Loucy (cell line): ENCODE measurements around the gene WASF2.

ENCODE experiments used
- H2AFZ ChIP-seq: fragments of 200-600 bp; sonication (generic); 2 replicates; pipeline ENCODE4 v1.6.0; 2016; ENCODE audit warnings: antibody characterized with exemption, mild to moderate bottlenecking, low read length, moderate library complexity
- H3F3A ChIP-seq: fragments of 200-600 bp; 2 replicates; pipeline ENCODE4 v1.6.0; 2016; ENCODE audit warnings: antibody characterized with exemption, low read depth, mild to moderate bottlenecking
- H3K27me3 ChIP-seq: fragments of 200-600 bp; sonication (generic); 2 replicates; pipeline ENCODE4 v1.6.1; 2014; ENCODE audit warnings: low read length, mild to moderate bottlenecking; ENCODE audit not compliant: insufficient read depth, poor library complexity, severe bottlenecking
- H3K36me3 ChIP-seq: fragments of 200-600 bp; sonication (generic); 2 replicates; pipeline ENCODE4 v1.6.1; 2016; ENCODE audit warnings: low read length; ENCODE audit not compliant: insufficient read depth
- H3K4me1 ChIP-seq: fragments of 200-600 bp; sonication (generic); 2 replicates; pipeline ENCODE4 v1.5.1; 2014; ENCODE audit warnings: low read length, mild to moderate bottlenecking; ENCODE audit not compliant: insufficient read depth, poor library complexity, severe bottlenecking
- H3K4me2 ChIP-seq: fragments of 200-600 bp; sonication (generic); 2 replicates; pipeline ENCODE4 v1.6.0; 2014; ENCODE audit warnings: antibody characterized with exemption, low read length, low read depth, mild to moderate bottlenecking; ENCODE audit not compliant: poor library complexity, severe bottlenecking
- H3K4me3 ChIP-seq: fragments of 200-600 bp; sonication (generic); 2 replicates; pipeline ENCODE4 v1.5.1; 2014; ENCODE audit warnings: low read length, mild to moderate bottlenecking, mixed read lengths; ENCODE audit not compliant: poor library complexity, severe bottlenecking
- H3K79me2 ChIP-seq: fragments of 200-600 bp; sonication (generic); 2 replicates; pipeline ENCODE4 v1.6.1; 2014; ENCODE audit warnings: low read length; ENCODE audit not compliant: insufficient read depth
- H3K9ac ChIP-seq: fragments of 200-600 bp; sonication (generic); 2 replicates; pipeline ENCODE4 v1.6.0; 2014; ENCODE audit warnings: mild to moderate bottlenecking, low read depth, low read length, moderate library complexity; ENCODE audit not compliant: poor library complexity, severe bottlenecking
- H3K9me2 ChIP-seq: fragments of 200-600 bp; sonication (generic); replicated peaks from 2 replicates; pipeline ENCODE4 v1.6.1; 2016; ENCODE audit warnings: low read depth, low read length, mixed read lengths
- H3K9me3 ChIP-seq: fragments of 200-600 bp; sonication (generic); 2 replicates; pipeline ENCODE4 v1.6.1; 2014; ENCODE audit warnings: mild to moderate bottlenecking, antibody characterized with exemption, low read length, low read depth; ENCODE audit not compliant: insufficient read depth
- H4K20me1 ChIP-seq: fragments of 200-600 bp; sonication (generic); 2 replicates; pipeline ENCODE4 v1.6.0; 2014; ENCODE audit warnings: antibody characterized with exemption, low read length, mild to moderate bottlenecking; ENCODE audit not compliant: insufficient read depth, poor library complexity, severe bottlenecking
- EZH2phosphoT487 ChIP-seq: fragments of 200-600 bp; IDR thresholded peaks from 2 replicates; pipeline ENCODE4 v1.6.1; 2018; ENCODE audit warnings: antibody characterized with exemption, mild to moderate bottlenecking, moderate library complexity, borderline replicate concordance
- TF ChIP-seq, protein P1 (sequence below): fragments of 200-600 bp; sonication (generic); conservative IDR thresholded peaks from 2 replicates; pipeline ENCODE4 v1.5.1; 2014; ENCODE audit warnings: mild to moderate bottlenecking, antibody characterized with exemption, low read length

Gene WASF2

DNA sequence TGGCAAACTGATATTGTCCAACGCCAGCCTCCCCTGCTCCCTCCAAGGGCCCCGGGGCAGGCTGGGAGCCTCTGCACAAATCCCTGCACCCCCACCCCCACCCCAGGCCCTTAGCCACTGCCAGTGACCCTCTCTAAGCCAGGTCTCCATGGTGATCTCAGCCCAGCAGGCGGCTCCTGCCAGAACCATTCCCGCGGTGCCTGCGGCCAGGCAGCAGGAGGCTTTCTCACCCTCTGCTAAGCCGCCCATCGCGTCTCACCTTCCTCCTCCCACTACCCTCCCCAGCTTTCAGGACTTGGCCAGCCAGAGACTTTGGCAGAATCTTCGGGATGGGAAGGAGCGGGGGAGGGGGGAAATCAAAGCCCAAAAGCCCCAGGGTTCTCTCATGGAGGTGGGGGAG, 46.8 kb upstream of the WASF2 start:
- no peak overlapping the region for H3K4me3 ChIP-seq
- no peaks in the 10 kb centered on the region for H3K9me3 ChIP-seq
- no peaks in the 10 kb centered on the region for H3K9me2 ChIP-seq
- H3F3A ChIP-seq = no peaks in the 10 kb centered on the region
- H3K27me3 ChIP-seq = no peaks in the 10 kb centered on the region
- TF ChIP-seq, protein P1, sequence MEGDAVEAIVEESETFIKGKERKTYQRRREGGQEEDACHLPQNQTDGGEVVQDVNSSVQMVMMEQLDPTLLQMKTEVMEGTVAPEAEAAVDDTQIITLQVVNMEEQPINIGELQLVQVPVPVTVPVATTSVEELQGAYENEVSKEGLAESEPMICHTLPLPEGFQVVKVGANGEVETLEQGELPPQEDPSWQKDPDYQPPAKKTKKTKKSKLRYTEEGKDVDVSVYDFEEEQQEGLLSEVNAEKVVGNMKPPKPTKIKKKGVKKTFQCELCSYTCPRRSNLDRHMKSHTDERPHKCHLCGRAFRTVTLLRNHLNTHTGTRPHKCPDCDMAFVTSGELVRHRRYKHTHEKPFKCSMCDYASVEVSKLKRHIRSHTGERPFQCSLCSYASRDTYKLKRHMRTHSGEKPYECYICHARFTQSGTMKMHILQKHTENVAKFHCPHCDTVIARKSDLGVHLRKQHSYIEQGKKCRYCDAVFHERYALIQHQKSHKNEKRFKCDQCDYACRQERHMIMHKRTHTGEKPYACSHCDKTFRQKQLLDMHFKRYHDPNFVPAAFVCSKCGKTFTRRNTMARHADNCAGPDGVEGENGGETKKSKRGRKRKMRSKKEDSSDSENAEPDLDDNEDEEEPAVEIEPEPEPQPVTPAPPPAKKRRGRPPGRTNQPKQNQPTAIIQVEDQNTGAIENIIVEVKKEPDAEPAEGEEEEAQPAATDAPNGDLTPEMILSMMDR = no peak
- TF ChIP-seq EZH2phosphoT487 = no peak
- H3K4me1 ChIP-seq = peaks cover 16% of the 10 kb centered on the region
- H3K9ac ChIP-seq = no peak overlapping the region
- H2AFZ ChIP-seq = no peak overlapping the region
- H3K4me2 ChIP-seq = no peak overlapping the region
- peaks cover 6% of the 10 kb centered on the region; the same call in 1 of the 2 replicates for H3K79me2 ChIP-seq
- H3K36me3 ChIP-seq = peaks cover 40% of the 10 kb centered on the region; the same call in 1 of the 2 replicates
- H4K20me1 ChIP-seq = no peaks in the 10 kb centered on the region

DNA sequence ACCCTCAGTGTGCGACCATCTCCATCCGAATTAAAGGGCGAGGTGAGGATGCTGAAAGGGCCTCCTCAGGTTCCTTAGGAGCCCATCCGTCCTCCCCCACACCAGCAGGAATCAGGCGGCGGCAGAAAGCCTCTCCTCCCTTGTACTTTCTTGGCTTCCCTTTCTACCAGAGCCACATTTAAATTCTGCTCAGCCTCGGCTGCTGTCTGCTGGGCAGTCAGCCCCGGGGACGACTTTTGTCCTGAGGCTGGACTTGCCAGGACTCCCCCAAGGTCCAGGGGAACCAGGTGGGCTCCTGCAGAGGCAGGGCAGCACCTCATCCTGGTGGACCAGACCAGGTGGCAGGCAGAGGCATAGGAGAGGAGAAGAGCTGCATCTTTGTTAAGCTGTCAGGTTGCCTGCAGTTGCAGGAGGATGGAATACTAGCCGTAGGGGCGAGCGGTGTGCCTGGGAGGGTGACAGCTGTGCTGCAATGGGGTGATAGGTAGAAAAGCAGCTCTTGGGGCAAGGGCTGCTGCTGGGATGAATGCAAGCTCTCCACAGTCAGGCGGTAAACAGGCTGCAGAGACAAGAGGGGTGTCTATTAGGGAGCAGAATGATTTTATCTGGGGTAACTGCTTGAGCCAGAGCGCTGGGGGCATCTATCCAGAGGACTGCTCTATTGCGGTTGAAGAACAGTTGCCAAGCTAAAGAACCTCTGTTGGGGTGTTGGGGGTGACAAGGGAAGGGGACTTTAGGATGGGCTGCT, 46.2 kb upstream of the WASF2 start:
- Histone ChIP-seq H3K27me3 (no peaks in the 10 kb centered on the region), H3F3A (no peaks in the 10 kb centered on the region), H2AFZ (no peak overlapping the region), H3K4me1 (peaks cover 21% of the 10 kb centered on the region), H3K36me3 (peaks cover 40% of the 10 kb centered on the region; the same call in 1 of the 2 replicates), H3K9me3 (no peaks in the 10 kb centered on the region), H3K4me3 (no peak overlapping the region), H3K9ac (no peak overlapping the region), H3K4me2 (no peak overlapping the region), H4K20me1 (no peaks in the 10 kb centered on the region), H3K9me2 (no peaks in the 10 kb centered on the region), H3K79me2 (peaks cover 6% of the 10 kb centered on the region; the same call in 1 of the 2 replicates)
- TF ChIP-seq EZH2phosphoT487 = no peak
- TF ChIP-seq, protein P1 = no peak

- H2AFZ ChIP-seq = no peak overlapping the region
- TF ChIP-seq EZH2phosphoT487 = no peak
- H3K9me2 ChIP-seq = no peaks in the 10 kb centered on the region
- H3K36me3 ChIP-seq = peaks cover 40% of the 10 kb centered on the region; the same call in 1 of the 2 replicates
- no peak overlapping the region for H3K4me3 ChIP-seq
- H3K4me1 ChIP-seq = peaks cover 21% of the 10 kb centered on the region
- no peaks in the 10 kb centered on the region for H3F3A ChIP-seq
- no peaks in the 10 kb centered on the region for H3K9me3 ChIP-seq
- no peaks in the 10 kb centered on the region for H4K20me1 ChIP-seq
- no peaks in the 10 kb centered on the region for H3K27me3 ChIP-seq
- H3K9ac ChIP-seq = no peak overlapping the region
- H3K79me2 ChIP-seq = peaks cover 6% of the 10 kb centered on the region; the same call in 1 of the 2 replicates
- H3K4me2 ChIP-seq = no peak overlapping the region
These were observed 45.4 kb upstream of the WASF2 start for GRCh38 chr1:27535386-27535785.
